ENCODE data around the gene TMEM204.
A peak's percentile ranks its signal among the peaks of the same experiment; 100 is the strongest.

TMEM204 gene

DNA sequence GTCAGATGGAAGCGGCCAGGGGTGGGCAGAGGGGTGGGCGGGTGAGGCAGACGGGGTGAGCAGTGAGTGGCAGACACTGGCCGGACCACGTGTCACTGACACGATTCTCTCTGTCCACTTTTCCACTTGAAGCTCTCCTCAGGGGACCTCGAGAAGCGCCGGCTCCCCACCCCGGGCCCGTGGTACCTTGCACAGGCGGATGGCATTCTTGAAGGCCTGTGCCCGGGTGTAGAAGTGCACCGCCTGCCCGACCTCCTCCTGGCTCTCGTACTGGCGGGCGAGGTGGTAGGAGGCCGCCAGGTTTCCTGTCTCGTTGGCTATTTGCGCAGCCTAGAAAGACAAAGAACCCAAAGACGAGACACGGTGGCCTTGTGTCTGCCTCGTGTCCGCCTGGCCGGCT, 9.1 kb upstream of the TMEM204 start:
- no peak for DNase-seq (ENCODE audit: low spot score)
- Mint-ChIP-seq H3K4me1 (ENCODE audit: low read depth) (peaks cover 5% of the 10 kb centered on the region), H3K36me3 (ENCODE audit: low read depth) (no peaks in the 10 kb centered on the region), H3K27ac (no peak overlapping the region), H3K4me3 (no peak overlapping the region), H3K9me3 (no peaks in the 10 kb centered on the region), H3K27me3 (ENCODE audit: low read depth) (no peaks in the 10 kb centered on the region)

DNA sequence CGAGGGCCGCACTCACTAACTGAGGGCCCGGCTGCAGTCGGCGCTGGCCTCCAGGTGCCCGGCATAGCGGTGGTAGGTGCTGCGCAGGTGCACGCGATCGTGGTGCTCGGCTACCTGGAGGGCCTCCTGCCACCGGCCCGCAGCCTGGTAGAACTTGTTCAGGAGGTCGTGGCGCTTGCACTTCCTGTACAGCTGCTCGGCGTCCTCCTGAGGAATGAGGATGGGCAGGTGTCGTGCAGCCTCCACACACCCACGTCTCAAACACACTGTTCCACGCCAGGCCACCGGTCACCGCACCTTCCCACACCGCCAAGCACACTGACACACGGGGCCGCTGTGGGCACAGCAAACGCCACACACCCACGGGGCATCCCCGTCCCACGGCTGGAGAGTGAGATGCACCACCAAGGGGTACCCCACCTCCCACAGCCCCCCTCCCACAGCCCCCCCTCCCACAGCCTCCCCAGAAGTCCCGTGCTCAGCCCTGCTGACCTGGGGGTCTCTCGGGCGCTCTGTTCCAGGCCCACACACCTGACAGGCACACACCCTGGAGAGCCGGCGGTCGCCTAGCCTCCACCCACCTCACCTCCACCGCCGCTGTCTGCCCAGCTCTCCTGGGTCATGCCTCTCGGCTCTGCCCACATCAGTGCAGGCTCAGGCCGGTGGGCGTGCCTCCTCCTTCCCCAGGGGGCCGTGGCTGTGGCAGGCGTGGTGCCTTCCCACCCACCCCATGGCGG, 7.4 kb upstream of the TMEM204 start:
- Mint-ChIP-seq H3K4me1 (ENCODE audit: low read depth) (peaks cover 10% of the 10 kb centered on the region), H3K36me3 (ENCODE audit: low read depth) (no peaks in the 10 kb centered on the region), H3K9me3 (no peaks in the 10 kb centered on the region), H3K27me3 (ENCODE audit: low read depth) (no peaks in the 10 kb centered on the region), H3K4me3 (no peak overlapping the region), H3K27ac (no peak overlapping the region)
- no peak for DNase-seq (ENCODE audit: low spot score)

GRCh38 chr16:1526608-1527555, 6.6 kb upstream of the TMEM204 start:
- no peak for DNase-seq (ENCODE audit: low spot score)
- Mint-ChIP-seq H3K36me3 (ENCODE audit: low read depth) (no peaks in the 10 kb centered on the region), H3K4me3 (no peak overlapping the region), H3K4me1 (ENCODE audit: low read depth) (peaks cover 10% of the 10 kb centered on the region), H3K27ac (peak overlapping the region; percentile 36), H3K9me3 (no peaks in the 10 kb centered on the region), H3K27me3 (ENCODE audit: low read depth) (no peaks in the 10 kb centered on the region)

DNA sequence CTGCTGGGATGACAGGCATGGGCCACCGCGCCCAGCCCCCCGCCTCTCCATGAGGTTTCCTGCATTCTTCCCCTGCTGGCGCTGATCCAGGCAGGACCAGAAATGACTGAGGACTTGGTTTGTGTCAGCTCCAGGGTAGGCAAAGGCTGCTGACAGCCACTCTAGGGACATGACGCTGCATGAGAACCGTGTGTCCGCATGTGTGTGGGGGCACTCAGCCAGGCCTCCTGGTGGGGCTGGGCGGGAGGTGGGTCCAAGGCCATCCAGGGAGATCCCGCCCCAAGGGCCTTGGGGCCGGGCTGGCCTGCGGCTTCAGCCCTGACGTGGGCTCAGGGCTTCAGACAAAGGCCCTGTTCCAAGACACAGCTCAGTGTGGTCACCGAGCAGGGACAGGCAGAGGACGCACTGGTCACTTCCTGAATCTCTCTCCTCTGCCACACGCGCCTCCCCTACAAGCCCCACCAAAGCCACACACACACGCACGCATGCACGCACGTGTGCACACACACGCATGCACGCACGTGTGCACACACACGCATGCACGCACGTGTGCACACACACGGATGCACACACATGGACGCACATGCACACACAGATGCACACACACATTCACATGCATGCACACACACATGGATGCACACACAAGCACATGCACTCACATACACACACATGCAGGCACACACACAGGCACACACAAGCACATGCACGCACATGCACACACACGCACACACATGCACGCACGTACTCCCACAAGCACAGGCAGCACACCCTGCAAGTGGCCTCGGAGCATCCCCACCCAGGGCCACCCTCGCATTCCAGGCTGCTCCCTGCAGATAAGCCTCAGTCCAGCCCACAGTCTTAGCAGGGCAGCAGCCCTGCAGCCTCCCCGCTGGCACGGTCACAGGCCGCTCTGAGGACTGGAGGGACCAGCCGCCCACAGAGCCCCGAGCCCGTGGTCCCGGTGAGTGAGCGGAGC, 5.3 kb upstream of the TMEM204 start:
- Mint-ChIP-seq H3K36me3 (ENCODE audit: low read depth) (no peaks in the 10 kb centered on the region), H3K4me1 (ENCODE audit: low read depth) (peaks cover 14% of the 10 kb centered on the region), H3K27ac (peak overlapping the region; percentile 36), H3K27me3 (ENCODE audit: low read depth) (no peaks in the 10 kb centered on the region), H3K9me3 (no peaks in the 10 kb centered on the region), H3K4me3 (no peak overlapping the region)
- DNase-seq (ENCODE audit: low spot score): no peak

DNA sequence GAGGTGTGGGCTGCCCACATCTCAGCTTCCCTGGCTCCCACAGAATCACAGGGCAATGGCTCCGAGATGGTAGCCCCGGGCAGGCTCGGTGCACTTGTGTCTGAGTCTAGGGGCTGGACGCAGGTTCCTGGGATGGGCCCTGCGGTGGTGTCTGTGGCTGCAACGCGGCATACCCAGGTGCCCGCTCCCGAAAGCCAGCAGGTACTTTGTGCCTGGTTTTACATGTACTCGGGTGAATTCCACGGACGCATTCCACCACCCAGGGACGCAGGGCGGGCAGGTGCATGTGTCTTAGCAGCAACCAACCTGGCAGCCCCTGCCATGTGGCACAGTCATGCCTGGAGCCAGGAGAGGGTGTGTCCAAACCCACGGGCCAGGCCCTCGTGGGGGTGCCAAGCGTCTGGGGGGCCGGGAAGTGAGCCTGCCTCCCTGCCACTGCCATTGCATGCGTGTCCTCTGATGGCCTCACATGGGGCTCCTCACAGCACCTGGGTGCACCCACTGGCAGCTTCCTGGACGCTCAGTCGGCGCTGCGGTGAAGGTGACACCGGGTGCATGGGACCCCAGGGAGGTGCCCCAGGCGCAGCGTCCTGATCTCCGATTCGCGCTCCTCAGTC, 4.4 kb upstream of the TMEM204 start:
- H3K27me3 Mint-ChIP-seq (ENCODE audit: low read depth): no peaks in the 10 kb centered on the region
- peaks cover 14% of the 10 kb centered on the region for H3K4me1 Mint-ChIP-seq (ENCODE audit: low read depth)
- no peaks in the 10 kb centered on the region for H3K9me3 Mint-ChIP-seq
- no peak overlapping the region for H3K4me3 Mint-ChIP-seq
- no peak for DNase-seq (ENCODE audit: low spot score)
- H3K36me3 Mint-ChIP-seq (ENCODE audit: low read depth): no peaks in the 10 kb centered on the region
- H3K27ac Mint-ChIP-seq: peak overlapping the region; percentile 53

DNA sequence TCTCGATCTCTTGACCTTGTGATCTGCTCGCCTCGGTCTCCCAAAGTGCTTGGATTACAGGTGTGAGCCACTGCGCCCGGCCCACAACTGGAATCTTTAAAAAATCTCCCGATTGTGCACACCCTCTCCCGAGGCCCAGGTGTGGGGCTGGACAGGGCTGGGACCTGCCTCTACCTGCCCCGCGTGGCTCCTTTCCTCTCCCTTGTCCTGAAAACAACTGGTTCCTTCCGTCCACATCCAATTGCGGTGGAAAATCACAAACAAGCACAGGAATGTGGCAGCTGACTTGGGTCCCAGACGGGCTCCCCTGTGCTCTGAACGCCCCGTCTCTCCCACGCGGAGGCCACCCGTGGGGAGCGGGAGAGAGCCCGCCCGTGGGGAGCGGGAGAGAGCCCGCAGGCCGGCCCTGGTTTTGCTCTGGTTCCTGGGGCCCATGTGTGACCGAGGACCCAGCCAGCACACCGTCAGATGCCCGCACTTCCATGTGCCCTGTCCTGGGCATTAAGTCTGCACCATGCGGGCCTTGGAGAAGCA, 3.0 kb upstream of the TMEM204 start:
- Mint-ChIP-seq H3K36me3 (ENCODE audit: low read depth) (peaks cover 11% of the 10 kb centered on the region), H3K9me3 (no peaks in the 10 kb centered on the region), H3K27me3 (ENCODE audit: low read depth) (no peaks in the 10 kb centered on the region), H3K27ac (no peak overlapping the region), H3K4me3 (no peak overlapping the region), H3K4me1 (ENCODE audit: low read depth) (peaks cover 17% of the 10 kb centered on the region)
- no peak for DNase-seq (ENCODE audit: low spot score)

DNA sequence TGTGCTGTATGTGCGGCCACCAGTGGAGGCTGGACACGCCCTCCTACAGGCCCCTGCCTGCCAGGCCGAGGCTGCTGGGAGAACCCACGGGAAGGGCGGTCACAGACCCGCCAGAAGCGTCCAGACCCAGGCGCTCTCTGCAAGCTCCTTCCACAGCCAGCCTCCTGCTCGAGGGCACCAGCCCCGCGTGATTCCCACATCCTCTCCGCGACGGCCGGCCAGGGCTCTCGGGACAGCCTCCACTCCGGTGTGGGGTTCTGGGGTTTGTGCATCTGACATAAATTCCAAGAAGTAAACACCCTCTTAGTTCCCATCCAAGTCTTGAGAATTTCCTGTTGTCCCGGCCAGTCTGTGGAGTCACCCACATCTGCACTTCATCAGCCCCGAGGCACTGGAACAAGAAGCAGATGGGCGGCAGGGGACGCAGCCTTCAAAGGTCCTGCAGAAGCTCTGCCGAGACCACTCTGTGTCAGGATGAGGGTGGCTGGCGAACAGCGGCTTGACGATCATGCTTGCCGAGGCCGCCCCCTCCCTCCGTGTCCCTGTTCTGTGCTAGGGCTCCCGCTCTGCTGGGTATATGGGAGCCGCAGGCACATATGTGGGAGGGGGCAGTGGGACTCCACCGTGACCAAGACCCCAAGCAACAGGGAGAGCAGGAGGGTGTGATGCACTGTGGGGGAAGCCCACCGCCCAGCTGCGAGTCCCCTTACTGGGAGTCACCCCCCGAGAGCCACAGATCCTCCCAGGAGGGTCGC, 2.4 kb upstream of the TMEM204 start:
- peaks cover 13% of the 10 kb centered on the region for H3K36me3 Mint-ChIP-seq (ENCODE audit: low read depth)
- H3K9me3 Mint-ChIP-seq: no peaks in the 10 kb centered on the region
- peaks cover 17% of the 10 kb centered on the region for H3K4me1 Mint-ChIP-seq (ENCODE audit: low read depth)
- no peak overlapping the region for H3K27ac Mint-ChIP-seq
- no peaks in the 10 kb centered on the region for H3K27me3 Mint-ChIP-seq (ENCODE audit: low read depth)
- H3K4me3 Mint-ChIP-seq: no peak overlapping the region
- no peak for DNase-seq (ENCODE audit: low spot score)

GRCh38 chr16:1531638-1531910, 1.9 kb upstream of the TMEM204 start:
- H3K4me1 Mint-ChIP-seq (ENCODE audit: low read depth): peaks cover 18% of the 10 kb centered on the region
- H3K27ac Mint-ChIP-seq: no peak overlapping the region
- H3K27me3 Mint-ChIP-seq (ENCODE audit: low read depth): no peaks in the 10 kb centered on the region
- DNase-seq (ENCODE audit: low spot score): no peak
- H3K36me3 Mint-ChIP-seq (ENCODE audit: low read depth): peaks cover 17% of the 10 kb centered on the region
- H3K9me3 Mint-ChIP-seq: no peaks in the 10 kb centered on the region
- H3K4me3 Mint-ChIP-seq: no peak overlapping the region

GRCh38 chr16:1532081-1532760, 1.2 kb upstream of the TMEM204 start:
- H3K4me3 Mint-ChIP-seq: no peak overlapping the region

DNA sequence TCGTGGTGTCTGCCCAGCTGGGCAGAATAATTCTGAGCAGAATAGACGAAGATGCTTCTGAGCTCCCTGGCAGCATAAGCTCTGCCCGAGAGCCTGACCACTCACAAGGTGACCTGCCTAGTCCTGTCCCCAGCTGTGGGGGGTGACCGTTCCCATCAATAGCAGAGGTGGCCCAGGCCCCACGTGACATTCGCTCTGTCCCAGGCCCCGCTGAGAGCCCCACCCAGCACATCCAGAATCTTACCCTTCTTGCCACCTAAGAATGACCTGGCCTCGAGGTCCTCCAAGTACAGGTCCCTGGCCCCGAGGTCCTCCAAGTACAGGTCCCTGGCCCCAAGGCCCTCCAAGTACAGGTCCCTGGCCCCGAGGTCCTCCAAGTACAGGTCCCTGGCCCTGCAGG, 695 bp upstream of the TMEM204 start:
- H3K4me1 Mint-ChIP-seq (ENCODE audit: low read depth): peaks cover 25% of the 10 kb centered on the region
- H3K4me3 Mint-ChIP-seq: peak overlapping the region; percentile 99
- H3K36me3 Mint-ChIP-seq (ENCODE audit: low read depth): peaks cover 29% of the 10 kb centered on the region
- peak overlapping the region; percentile 78 for H3K27ac Mint-ChIP-seq
- no peaks in the 10 kb centered on the region for H3K9me3 Mint-ChIP-seq
- H3K27me3 Mint-ChIP-seq (ENCODE audit: low read depth): no peaks in the 10 kb centered on the region
- no peak for DNase-seq (ENCODE audit: low spot score)

More at GRCh38 chr16:1532081-1532760, 1.2 kb upstream of the TMEM204 start:
- Mint-ChIP-seq H3K27me3 (ENCODE audit: low read depth) (no peaks in the 10 kb centered on the region), H3K4me1 (ENCODE audit: low read depth) (peaks cover 21% of the 10 kb centered on the region), H3K36me3 (ENCODE audit: low read depth) (peaks cover 24% of the 10 kb centered on the region), H3K27ac (peak overlapping the region; percentile 52), H3K9me3 (no peaks in the 10 kb centered on the region)
- DNase-seq (ENCODE audit: low spot score): no peak

- DNase-seq (ENCODE audit: low spot score): no peak
- Mint-ChIP-seq H3K27me3 (ENCODE audit: low read depth) (no peaks in the 10 kb centered on the region), H3K4me3 (peak overlapping the region; percentile 99), H3K27ac (peak overlapping the region; percentile 78), H3K4me1 (ENCODE audit: low read depth) (peaks cover 30% of the 10 kb centered on the region), H3K9me3 (no peaks in the 10 kb centered on the region), H3K36me3 (ENCODE audit: low read depth) (peaks cover 37% of the 10 kb centered on the region)
These were observed 855 bp downstream of the TMEM204 start for GRCh38 chr16:1534021-1535020.
